GM12878 (cell line): ENCODE data around the gene NTM. TPM values are rescaled to one million over a fixed set of nuclear protein-coding genes. Genes with fewer than 3 reads are reported as not detected.

ENCODE experiments used
- ATAC-seq: fragments of 200-7000 bp; cut with Tn5 transposase; 3 replicates; pipeline ENCODE4 v1.9.1; 2020; ENCODE audit warnings: mild to moderate bottlenecking, moderate library complexity
- BruUV-seq: library from RNA; stranded (reverse); fragments of 400-500 nt; replicated peaks from 2 replicates; lab custom pipeline; 2021; lab: Mats Ljungman, UMichigan
- CTCF ChIA-PET: fragments of 300-600 bp; sonication (Branson Sonifier 250); formaldehyde crosslinking; extraction: SDS; loops from one replicate; lab custom pipeline; 2021; ENCODE audit warnings: inconsistent platforms; lab: Yijun Ruan, JAX
- POLR2A ChIA-PET: fragments of 350-600 bp; formaldehyde crosslinking; extraction: SDS; loops from one replicate; lab custom pipeline; 2021; ENCODE audit warnings: inconsistent platforms; lab: Charles Lee
- RAD21 ChIA-PET: fragments of 300-600 bp; sonication (Branson Sonifier 250); formaldehyde crosslinking; loops from one replicate; lab custom pipeline; 2023; ENCODE audit warnings: antibody characterized with exemption; ENCODE audit not compliant: unreplicated experiment; lab: Charles Lee
- SMC1A ChIA-PET: fragments of 300-600 bp; sonication (Branson Sonifier 250); formaldehyde crosslinking; loops from one replicate; lab custom pipeline; 2023; ENCODE audit not compliant: unreplicated experiment, uncharacterized antibody; lab: Charles Lee
- DNase-seq: peaks from one replicate; pipeline ENCODE4 v3.0.0-alpha.2; 2011; ENCODE audit warnings: low read depth, low spot score
- FAIRE-seq: peaks from 3 replicates; lab custom pipeline; 2011; peaks lifted over from hg19 to GRCh38; lab: Jason Lieb, UNC
- H2AFZ ChIP-seq: 2 replicates; pipeline ENCODE4 v1.6.0; 2011; ENCODE audit warnings: low read depth, low read length, control low read depth; ENCODE audit not compliant: control insufficient read depth
- H3K27ac ChIP-seq: 2 replicates; pipeline ENCODE4 v1.5.1; 2011; ENCODE audit warnings: control low read depth; ENCODE audit not compliant: control insufficient read depth, insufficient read depth
- H3K27me3 ChIP-seq, 2 experiments: replicated peaks in 1 of 2; 2 replicates each; pipeline versions ENCODE4 v1.6.0 to v1.6.1; 2011; ENCODE audit warnings: low read length in 1 of 2; ENCODE audit not compliant: control insufficient read depth in 2 of 2, insufficient read depth in 2 of 2
- H3K36me3 ChIP-seq, 2 experiments: 2 replicates each; pipeline ENCODE4 v1.5.1; 2011; ENCODE audit warnings: low read length in 1 of 2; ENCODE audit not compliant: control insufficient read depth in 2 of 2, insufficient read depth in 2 of 2
- H3K4me1 ChIP-seq: 2 replicates; pipeline ENCODE4 v1.6.1; 2011; ENCODE audit warnings: mild to moderate bottlenecking, low read length, moderate library complexity, mixed read lengths; ENCODE audit not compliant: control insufficient read depth, insufficient read depth
- H3K4me2 ChIP-seq: 2 replicates; pipeline ENCODE4 v1.6.0; 2011; ENCODE audit warnings: control low read depth; ENCODE audit not compliant: control insufficient read depth, insufficient read depth
- H3K4me3 ChIP-seq: fragments of 200-600 bp; sonication (generic); 2 replicates; pipeline ENCODE4 v1.5.1; 2016
- H3K79me2 ChIP-seq: 2 replicates; pipeline ENCODE4 v1.6.0; 2011; ENCODE audit warnings: low read length; ENCODE audit not compliant: control insufficient read depth, insufficient read depth
- H3K9ac ChIP-seq: 2 replicates; pipeline ENCODE4 v1.8.0; 2011; ENCODE audit warnings: low read length, control low read depth, mixed read lengths; ENCODE audit not compliant: control insufficient read depth, insufficient read depth
- H3K9me3 ChIP-seq: replicated peaks from 3 replicates; pipeline ENCODE4 v1.5.1; 2011; ENCODE audit warnings: mild to moderate bottlenecking, low read length; ENCODE audit not compliant: control insufficient read depth, insufficient read depth
- H4K20me1 ChIP-seq: 2 replicates; pipeline ENCODE4 v1.6.0; 2011; ENCODE audit not compliant: control insufficient read depth, insufficient read depth
- ASH2L ChIP-seq: fragments of 300-600, 200-600 bp; sonication (generic); IDR thresholded peaks from 2 replicates; pipeline ENCODE4 v1.6.1; 2017; ENCODE audit warnings: low read depth, mild to moderate bottlenecking, borderline replicate concordance
- BMI1 ChIP-seq: fragments of 450-650 bp; IDR thresholded peaks from 2 replicates; pipeline ENCODE4 v1.6.1; 2016; ENCODE audit warnings: mild to moderate bottlenecking, moderate library complexity, borderline replicate concordance
- CBX5 ChIP-seq: sonication (generic); IDR thresholded peaks from 2 replicates; pipeline ENCODE4 v1.6.1; 2016; ENCODE audit warnings: low read depth, moderate library complexity, mild to moderate bottlenecking, inconsistent platforms
- ELK1 ChIP-seq: IDR thresholded peaks from 2 replicates; pipeline ENCODE4 v1.6.1; 2012; ENCODE audit warnings: low read depth, low read length, improper control_type of control experiment
- EP300 ChIP-seq, 2 experiments: fragments of 150-350 bp in 1 of 2; IDR thresholded peaks; 2 replicates each; pipeline ENCODE4 v1.6.1; 2011 to 2012; ENCODE audit warnings: low read depth in 2 of 2, low read length in 2 of 2, borderline replicate concordance in 1 of 2, improper control_type of control experiment in 1 of 2, inconsistent platforms in 1 of 2; ENCODE audit not compliant: control insufficient read depth in 1 of 2
- IKZF2 ChIP-seq, 2 experiments: fragments of 450-650 bp; IDR thresholded peaks; 2 replicates each; pipeline ENCODE4 v1.6.1; 2017; ENCODE audit warnings: mild to moderate bottlenecking in 2 of 2, moderate library complexity in 2 of 2
- MYB ChIP-seq: fragments of 150-350 bp; IDR thresholded peaks from 2 replicates; pipeline ENCODE4 v1.6.1; 2014; ENCODE audit warnings: mild to moderate bottlenecking, low read depth, low read length, borderline replicate concordance
- RAD21 ChIP-seq: IDR thresholded peaks from 2 replicates; pipeline ENCODE4 v1.6.1; 2011; ENCODE audit warnings: mild to moderate bottlenecking, low read depth, low read length, moderate library complexity; ENCODE audit not compliant: insufficient read depth
- RCOR1 ChIP-seq: conservative IDR thresholded peaks from 2 replicates; pipeline ENCODE4 v1.6.1; 2012; ENCODE audit warnings: low read depth, low read length, improper control_type of control experiment
- SMARCA5 ChIP-seq: fragments of 450-650 bp; IDR thresholded peaks from 2 replicates; pipeline ENCODE4 v1.6.1; 2017; ENCODE audit warnings: mild to moderate bottlenecking
- SUPT20H ChIP-seq: IDR thresholded peaks from 2 replicates; pipeline ENCODE4 v1.6.1; 2011; ENCODE audit warnings: low read depth, mild to moderate bottlenecking, low read length, moderate library complexity, borderline replicate concordance; ENCODE audit not compliant: control insufficient read depth
- SUZ12 ChIP-seq: fragments of 200-600 bp; sonication (generic); IDR thresholded peaks from one replicate; pipeline ENCODE4 v1.6.1; 2018; ENCODE audit warnings: antibody characterized with exemption, mild to moderate bottlenecking; ENCODE audit not compliant: unreplicated experiment
- USF2 ChIP-seq: IDR thresholded peaks from 2 replicates; pipeline ENCODE4 v1.6.1; 2011; ENCODE audit warnings: low read depth, low read length, improper control_type of control experiment, borderline replicate concordance
- ZBTB33 ChIP-seq: fragments of 450-650 bp; IDR thresholded peaks from 2 replicates; pipeline ENCODE4 v1.6.1; 2017; ENCODE audit warnings: mild to moderate bottlenecking
- ZNF217 ChIP-seq: fragments of 450-650 bp; IDR thresholded peaks from 2 replicates; pipeline ENCODE4 v1.6.1; 2017; ENCODE audit warnings: antibody characterized with exemption, mild to moderate bottlenecking
- ZNF592 ChIP-seq: fragments of 450-650 bp; IDR thresholded peaks from 2 replicates; pipeline ENCODE4 v1.6.1; 2017; ENCODE audit warnings: mild to moderate bottlenecking, moderate library complexity
- WGBS: methylation state at CpG from one replicate; pipeline ENCODE4 v1.1.6; 2016; ENCODE audit warnings: low lambda C conversion rate; ENCODE audit not compliant: insufficient replicate concordance, insufficient coverage; ENCODE audit errors: missing lambda C conversion rate; 5-methylcytosine and 5-hydroxymethylcytosine counted together
- in situ Hi-C: fragments of 300-500 bp; cut with MboI; formaldehyde crosslinking; loops from 9 replicates; pipeline ENCODE4 v1.14.3; 2018; ENCODE audit warnings: mixed read lengths
- intact Hi-C: fragments of 100-400 bp; cut with micrococcal nuclease; formaldehyde crosslinking; loops from one replicate; pipeline ENCODE4 v1.14.2; 2022; ENCODE audit not compliant: unreplicated experiment
- polyA plus RNA-seq, 11 experiments: library from polyadenylated mRNA; depleted of rRNA in 4 of 11; unstranded in 6 of 11; stranded (reverse) in 5 of 11; fragments of >200 nt; fragmentation: Nextera tagmentation in 4 of 11; fragmentation: Illumina TruSeq in 1 of 11; extraction: Ambion mirVana in 4 of 11; extraction: Trizol in 1 of 11; gene quantifications; 1 replicate in 1 of 11; 2 replicates in 10 of 11; pipeline versions ENCODE4 v1.2.1 to v1.2.3, GENCODE V29; 2011 to 2016; ENCODE audit warnings: inconsistent platforms in 2 of 11, missing spikeins in 2 of 11, low read depth in 1 of 11
- total RNA-seq, 4 experiments: library from RNA; depleted of rRNA in 3 of 4; stranded (reverse); fragments of >200 nt in 3 of 4; fragmentation: Illumina TruSeq in 1 of 4; extraction: Trizol in 1 of 4; gene quantifications; 2 replicates each; pipeline versions ENCODE4 v1.2.1 to v1.2.3, GENCODE V29; 2013 to 2021

NTM gene
- total and polyA plus RNA-seq, 10 of the 15 experiments (the other 5 are each of a cell fraction or from before 2014, with no cell fraction given) = not detected

GRCh38 chr11:132060567-132060966 is 690.2 kb downstream of the NTM start (continued):
- TF ChIP-seq EP300 (IDR thresholded peaks at IDR 0.05; ENCODE audit: borderline replicate concordance in 1 of 2, control insufficient read depth in 1 of 2, low read depth in 2 of 2, low read length in 2 of 2) = no peak
- TF ChIP-seq ZBTB33 = no peak
- TF ChIP-seq BMI1 = no peak
- no peak for TF ChIP-seq RAD21

- H3K9me3 ChIP-seq = no peaks in the 10 kb centered on the region
- no peaks in the 10 kb centered on the region for H4K20me1 ChIP-seq
- ATAC-seq (no peak), FAIRE-seq (no peak), DNase-seq (no peak)
- H3K27me3 ChIP-seq = no peaks in the 10 kb centered on the region
- ChIA-PET SMC1A (no interaction called here), POLR2A (no interaction called here), CTCF (interaction anchor here (1.4 kb wide), 1 partner anchor 12 kb away, joined by 3 read pairs; no protein-coding TSS in a partner anchor), RAD21 (no interaction called here)
- no peak overlapping the region for H2AFZ ChIP-seq
- H3K4me3 ChIP-seq = no peak overlapping the region
- 31% methylated on average over 1 of the region's 1 CpG for WGBS
- in situ Hi-C loops (no loop called here), intact Hi-C loops (no loop called here)
- no peak overlapping the region for H3K9ac ChIP-seq
- no peaks in the 10 kb centered on the region for H3K4me1 ChIP-seq
- no peaks in the 10 kb centered on the region for H3K79me2 ChIP-seq
- H3K4me2 ChIP-seq = no peak overlapping the region
- no peak overlapping the region for H3K27ac ChIP-seq
- H3K36me3 ChIP-seq = no peaks in the 10 kb centered on the region
- BruUV-seq = no TSS peak
- no peak for TF ChIP-seq ZNF217
- no peak for TF ChIP-seq IKZF2 (IDR thresholded peaks at IDR 0.05)
- no peak for TF ChIP-seq ELK1
- no peak for TF ChIP-seq ASH2L
- TF ChIP-seq SUZ12 = no peak
- TF ChIP-seq MYB = no peak
- no peak for TF ChIP-seq ZNF592
- TF ChIP-seq SMARCA5 = no peak
- TF ChIP-seq SUPT20H = no peak
- no peak for TF ChIP-seq USF2
- no peak for TF ChIP-seq RCOR1
- no peak for TF ChIP-seq CBX5
Observed at GRCh38 chr11:132062031-132062430, 691.6 kb downstream of the NTM start.
